GM23338 (cell line): ENCODE results near the gene STKLD1.

ENCODE experiments used
- CTCF ChIP-seq, 2 experiments: fragments of 200-600 bp in 1 of 2; sonication (generic) in 1 of 2; conservative IDR thresholded peaks; 2 replicates each; pipeline versions ENCODE4 v1.5.1 to v1.6.1; 2016 to 2017; ENCODE audit warnings: antibody characterized with exemption in 2 of 2, low read depth in 2 of 2, mild to moderate bottlenecking in 2 of 2, moderate library complexity in 1 of 2
- EZH2phosphoT487 ChIP-seq: fragments of 200-600 bp; sonication (generic); IDR thresholded peaks from one replicate; pipeline ENCODE4 v1.8.1; 2018; ENCODE audit warnings: antibody characterized with exemption; ENCODE audit not compliant: unreplicated experiment
- JUNB ChIP-seq: IDR thresholded peaks from one replicate; pipeline ENCODE4 v1.6.1; 2016; ENCODE audit warnings: antibody characterized with exemption; ENCODE audit not compliant: unreplicated experiment
- ZNF331 ChIP-seq: fragments of 250-450 bp; sonication (Bioruptor Pico); IDR thresholded peaks from 2 replicates; pipeline ENCODE4 v1.5.0; 2020; ENCODE audit warnings: low read depth, mild to moderate bottlenecking, moderate library complexity

- TF ChIP-seq CTCF (conservative IDR thresholded peaks at IDR 0.05; ENCODE audit: low read depth in 2 of 2): no peak
- no peak for TF ChIP-seq EZH2phosphoT487
- TF ChIP-seq JUNB: no peak
- no peak for TF ChIP-seq ZNF331 (CRISPR knock-in tag)
Observed at GRCh38 chr9:133367778-133368177, 8.4 kb upstream of the STKLD1 start.
